ENCODE measurements around the gene PKMYT1. TPM values are rescaled to one million over a fixed set of nuclear protein-coding genes. Genes with fewer than 3 reads are reported as not detected.
A peak's percentile ranks its signal among the peaks of the same experiment; 100 is the strongest.

Gene PKMYT1
- polyA plus RNA-seq, 1 of the 3 experiments (the other 2 are of a cell fraction): 8.5 TPM

GRCh38 chr16:2971134-2971984 lies 8.9 kb downstream of the PKMYT1 start (continued):
- TF ChIP-seq ZBTB33 (IDR thresholded peaks at IDR 0.05; ENCODE audit: borderline replicate concordance, low read depth) (no peak), EZH2phosphoT487 (IDR thresholded peaks at IDR 0.05; ENCODE audit: borderline replicate concordance, low read depth) (no peak), MXI1 (IDR thresholded peaks at IDR 0.05; ENCODE audit: low read depth, low read length) (no peak)

- POLR2A ChIA-PET: interaction anchor here (1.9 kb wide), 1 partner anchor 10 kb away, joined by 12 read pairs; the partner anchor contains the start of gene PKMYT1
- TF ChIP-seq RFX5 (IDR thresholded peaks at IDR 0.05; ENCODE audit: low read length) (no peak), REST (IDR thresholded peaks at IDR 0.05; ENCODE audit: low read depth, low read length) (no peak), TCF12 (IDR thresholded peaks at IDR 0.05) (no peak), RCOR1 (IDR thresholded peaks at IDR 0.05; ENCODE audit: low read length) (no peak), RAD21 (IDR thresholded peaks at IDR 0.05; ENCODE audit: low read length) (no peak), YY1 (IDR thresholded peaks at IDR 0.05; ENCODE audit: low read depth) (no peak), SMC3 (IDR thresholded peaks at IDR 0.05; ENCODE audit: low read depth, low read length) (no peak), NRF1 (IDR thresholded peaks at IDR 0.05; ENCODE audit: low read depth, low read length) (no peak), TAF1 (IDR thresholded peaks at IDR 0.05; ENCODE audit: borderline replicate concordance, low read depth, low read length) (no peak)
- peak overlapping the region; percentile 74 to 80 for H3K4me3 ChIP-seq (ENCODE audit: low read depth in 2 of 2, low read length in 1 of 2)
- no peaks in the 10 kb centered on the region for H3K27me3 ChIP-seq (ENCODE audit: insufficient read depth)
- CTCF ChIA-PET: interaction anchor here (0.6 to 1.4 kb wide), 7 partner anchors 9 to 61 kb away, joined by 3 to 8 read pairs (median 5); no protein-coding TSS in a partner anchor
- H3K79me2 ChIP-seq (ENCODE audit: insufficient read depth): no peaks in the 10 kb centered on the region; the same call in 1 of the 2 replicates
- peaks cover 0 to 36% of the 10 kb centered on the region in 2 experiments; a peak in 1 of 4 replicates for H3K4me1 ChIP-seq (ENCODE audit: control insufficient read depth in 1 of 2, insufficient read depth in 2 of 2, low read depth in 1 of 2, low read length in 1 of 2)
- H3K27ac ChIP-seq (ENCODE audit: low read depth in 2 of 2, low read length in 1 of 2): no peak overlapping the region; a peak in 1 of 4 replicates
- no peaks in the 10 kb centered on the region for H3K9me3 ChIP-seq
- 31% methylated on average over 2 of the region's 6 CpGs for WGBS (ENCODE audit: low lambda C conversion rate)
- H3F3A ChIP-seq (replicated peaks; ENCODE audit: insufficient read depth): peaks cover 8% of the 10 kb centered on the region
- H3K9me2 ChIP-seq: no peaks in the 10 kb centered on the region
- peak overlapping the region; percentile 96 for H3K4me2 ChIP-seq
- no peaks in the 10 kb centered on the region for H3K36me3 ChIP-seq (replicated peaks in 1 of 2; ENCODE audit: control insufficient read depth in 1 of 2, insufficient read depth in 2 of 2, low read length in 1 of 2)
- peaks cover 31% of the 10 kb centered on the region; the same call in 1 of the 2 replicates for H4K20me1 ChIP-seq (ENCODE audit: insufficient read depth)
- no peak overlapping the region for H2AFZ ChIP-seq (ENCODE audit: low read depth)
- DNase-seq: no peak
- H3K9ac ChIP-seq: peak overlapping the region; percentile 68; the same call in 1 of the 2 replicates
Measured at GRCh38 chr16:2970563-2970962, 9.7 kb downstream of the PKMYT1 start.

All from SK-N-SH (cell line).